B cell (primary cell): ENCODE results near the gene HCN4. TPM values are rescaled to one million over a fixed set of nuclear protein-coding genes. Genes with fewer than 3 reads are reported as not detected.

Experiments used
- ATAC-seq: fragments of 200-7000 bp; cut with Tn5 transposase; one replicate; pipeline ENCODE4 v1.10.0; 2021; ENCODE audit warnings: low read depth, mild to moderate bottlenecking, moderate number of reproducible peaks, moderate library complexity
- CTCF ChIA-PET: fragments of 350-600 bp; sonication (Branson Sonifier 250); formaldehyde crosslinking; loops from one replicate; lab custom pipeline; 2021; ENCODE audit warnings: antibody characterized with exemption, inconsistent platforms; lab: Charles Lee
- POLR2A ChIA-PET: fragments of 350-600 bp; sonication (Branson Sonifier 250); formaldehyde crosslinking; loops from one replicate; lab custom pipeline; 2021; ENCODE audit warnings: antibody characterized with exemption; lab: Charles Lee
- DNase-seq: peaks from one replicate; pipeline ENCODE4 v3.0.0; 2013
- H2AFZ ChIP-seq: 2 replicates; pipeline ENCODE4 v1.6.1; 2012; ENCODE audit warnings: mild to moderate bottlenecking, low read depth, low read length; ENCODE audit not compliant: insufficient read depth, poor library complexity, severe bottlenecking
- H3K27ac ChIP-seq, 2 donors: 1 replicate in 1 of 2; 2 replicates in 1 of 2; pipeline ENCODE4 v1.5.1; 2012 to 2013; ENCODE audit warnings: low read length in 2 of 2, mild to moderate bottlenecking in 2 of 2, moderate library complexity in 1 of 2
- H3K27me3 ChIP-seq, 4 experiments: fragments of 200-600 bp in 1 of 4; sonication (generic) in 1 of 4; replicated peaks in 1 of 4; 1 replicate in 2 of 4; 2 replicates in 2 of 4; pipeline versions ENCODE4 v1.6.1 to v1.7.0; 2013 to 2016; ENCODE audit warnings: low read length in 3 of 4, mild to moderate bottlenecking in 2 of 4, mixed read lengths in 1 of 4, moderate library complexity in 1 of 4; ENCODE audit not compliant: insufficient read depth in 4 of 4, control insufficient read depth in 3 of 4; ENCODE audit errors: control extremely low read depth in 1 of 4
- H3K36me3 ChIP-seq, 2 experiments: replicated peaks in 1 of 2; 1 replicate in 1 of 2; 2 replicates in 1 of 2; pipeline versions ENCODE4 v1.6.1 to v1.7.1; 2013; ENCODE audit warnings: low read length in 1 of 2; ENCODE audit not compliant: insufficient read depth in 2 of 2, control insufficient read depth in 1 of 2; ENCODE audit errors: control extremely low read depth in 1 of 2, extremely low read depth in 1 of 2
- H3K4me1 ChIP-seq, 2 donors: fragments of 200-600 bp in 1 of 2; sonication (generic) in 1 of 2; 1 replicate in 1 of 2; 2 replicates in 1 of 2; pipeline versions ENCODE4 v1.5.1 to v1.6.1; 2013 to 2017; ENCODE audit warnings: low read length in 2 of 2; ENCODE audit not compliant: control insufficient read depth in 2 of 2, insufficient read depth in 2 of 2
- H3K4me2 ChIP-seq: replicated peaks from 2 replicates; pipeline ENCODE3; 2012; ENCODE audit warnings: mild to moderate bottlenecking, low read depth, low read length; ENCODE audit not compliant: poor library complexity, severe bottlenecking
- H3K4me3 ChIP-seq, 5 experiments: fragments of 200-600 bp in 1 of 5; sonication (generic) in 1 of 5; 1 replicate in 3 of 5; 2 replicates in 2 of 5; pipeline versions ENCODE4 v1.5.1 to v1.7.0; 2011 to 2016; ENCODE audit warnings: low read length in 4 of 5, mild to moderate bottlenecking in 4 of 5, low read depth in 2 of 5, control low read depth in 1 of 5, moderate library complexity in 1 of 5; ENCODE audit not compliant: insufficient read depth in 1 of 5; ENCODE audit errors: control extremely low read depth in 1 of 5, extremely low read depth in 1 of 5
- H3K79me2 ChIP-seq: fragments of 200-600 bp; sonication (generic); one replicate; pipeline ENCODE4 v1.6.0; 2016; ENCODE audit warnings: low read length; ENCODE audit not compliant: control insufficient read depth, insufficient read depth
- H3K9ac ChIP-seq: fragments of 200-600 bp; sonication (generic); 2 replicates; pipeline ENCODE4 v1.6.1; 2017; ENCODE audit warnings: mild to moderate bottlenecking, low read length, moderate library complexity
- H3K9me3 ChIP-seq, 3 donors: one replicate each; pipeline versions ENCODE4 v1.6.1 to v1.7.1; 2013; ENCODE audit warnings: low read length in 2 of 3; ENCODE audit not compliant: control insufficient read depth in 2 of 3, insufficient read depth in 1 of 3; ENCODE audit errors: control extremely low read depth in 1 of 3
- H4K20me1 ChIP-seq: 2 replicates; pipeline ENCODE4 v1.6.0; 2012; ENCODE audit warnings: mild to moderate bottlenecking, low read length; ENCODE audit not compliant: insufficient read depth, control insufficient read depth, poor library complexity, severe bottlenecking
- H3K27ac Mint-ChIP-seq: one replicate; pipeline ENCODE4 v1.8.0; 2021; ENCODE audit warnings: mixed read lengths
- H3K27me3 Mint-ChIP-seq: one replicate; pipeline ENCODE4 v1.8.0; 2021; ENCODE audit warnings: mixed read lengths
- H3K4me1 Mint-ChIP-seq: one replicate; pipeline ENCODE4 v1.8.0; 2021; ENCODE audit warnings: mixed read lengths
- H3K4me3 Mint-ChIP-seq: one replicate; pipeline ENCODE4 v1.8.0; 2021; ENCODE audit warnings: mixed read lengths
- H3K9me3 Mint-ChIP-seq: one replicate; pipeline ENCODE4 v1.8.0; 2022; ENCODE audit warnings: mixed read lengths; ENCODE audit not compliant: insufficient read depth
- CTCF ChIP-seq: fragments of 200-600 bp; IDR thresholded peaks from one replicate; pipeline ENCODE4 v1.8.0; 2022; ENCODE audit warnings: antibody characterized with exemption, mild to moderate bottlenecking
- EZH2 ChIP-seq: IDR thresholded peaks from 2 replicates; pipeline ENCODE4 v1.6.1; 2012; ENCODE audit warnings: borderline replicate concordance, low read depth, mild to moderate bottlenecking, moderate library complexity, low read length; ENCODE audit not compliant: insufficient read depth, poor library complexity, severe bottlenecking
- WGBS: methylation state at CpG from one replicate; pipeline ENCODE4 v1.1.5; 2013; ENCODE audit warnings: missing lambda C conversion rate; ENCODE audit not compliant: insufficient coverage; 5-methylcytosine and 5-hydroxymethylcytosine counted together
- intact Hi-C: fragments of 100-400 bp; cut with micrococcal nuclease; formaldehyde crosslinking; loops from one replicate; pipeline ENCODE4 v1.10.0; 2022
- polyA plus RNA-seq: library from polyadenylated mRNA; depleted of rRNA; stranded (reverse); fragments of >200 nt; gene quantifications from 2 replicates; pipeline ENCODE4 v1.2.3, GENCODE V29; 2012
- total RNA-seq, 2 donors: library from RNA; stranded (reverse); fragments of 120-200 nt in 1 of 2; gene quantifications; 1 replicate in 1 of 2; 2 replicates in 1 of 2; pipeline versions ENCODE4 v1.2.3 to v1.2.4, GENCODE V29; 2013 to 2022

Gene HCN4
- total and polyA plus RNA-seq, 2 donors (not counting 1 experiment from before 2014, with no cell fraction given): not detected

- no peak overlapping the region for H3K27ac ChIP-seq
- H3K79me2 ChIP-seq: no peaks in the 10 kb centered on the region
- no peak overlapping the region for H3K9ac ChIP-seq
- Mint-ChIP-seq H3K27ac (no peak overlapping the region), H3K9me3 (no peaks in the 10 kb centered on the region), H3K4me1 (no peaks in the 10 kb centered on the region), H3K4me3 (no peak overlapping the region), H3K27me3 (peaks cover 22% of the 10 kb centered on the region)
- H2AFZ ChIP-seq: no peak overlapping the region
- WGBS: 73% methylated on average over 6 of the region's 7 CpGs
- no peaks in the 10 kb centered on the region for H3K4me1 ChIP-seq
- POLR2A ChIA-PET: no interaction called here
- no peak for DNase-seq
- ATAC-seq: no peak
- no peak for TF ChIP-seq CTCF
- no peak for TF ChIP-seq EZH2
- H3K27me3 ChIP-seq: no peaks in the 10 kb centered on the region
- H3K36me3 ChIP-seq: no peaks in the 10 kb centered on the region
- no peak overlapping the region for H3K4me2 ChIP-seq
- H4K20me1 ChIP-seq: no peaks in the 10 kb centered on the region
- H3K4me3 ChIP-seq: no peak overlapping the region
- H3K9me3 ChIP-seq: no peaks in the 10 kb centered on the region
- intact Hi-C loops: no loop called here
- CTCF ChIA-PET: no interaction called here
These were observed 22.5 kb upstream of the HCN4 start for GRCh38 chr15:73391128-73391872.

- Mint-ChIP-seq H3K27ac (no peak overlapping the region), H3K4me1 (no peaks in the 10 kb centered on the region), H3K9me3 (no peaks in the 10 kb centered on the region), H3K27me3 (peaks cover 28% of the 10 kb centered on the region), H3K4me3 (no peak overlapping the region)
- Histone ChIP-seq H4K20me1 (no peaks in the 10 kb centered on the region), H3K4me2 (no peak overlapping the region), H3K4me3 (no peak overlapping the region), H3K27ac (no peak overlapping the region), H3K79me2 (no peaks in the 10 kb centered on the region), H2AFZ (no peak overlapping the region), H3K9me3 (no peaks in the 10 kb centered on the region), H3K4me1 (no peaks in the 10 kb centered on the region), H3K36me3 (no peaks in the 10 kb centered on the region), H3K9ac (no peak overlapping the region), H3K27me3 (peaks cover 0 to 2% (median 0%) of the 10 kb centered on the region in 4 experiments)
- TF ChIP-seq EZH2 (no peak), CTCF (no peak)
- ATAC-seq (no peak), DNase-seq (no peak)
- POLR2A ChIA-PET: no interaction called here
- CTCF ChIA-PET: no interaction called here
- WGBS: no CpG with 5 or more reads among the region's 2 CpGs
- intact Hi-C loops: no loop called here
These were observed 21.3 kb upstream of the HCN4 start for GRCh38 chr15:73389971-73390544.
